Gastroesophageal sphincter (tissue), 3 donors: ENCODE measurements around the gene ADCY9.

Source experiments
- CTCF ChIP-seq, 4 experiments: fragments of 200-600 bp in 2 of 4; fragments of 450-650 bp in 2 of 4; sonication (generic) in 1 of 4; IDR thresholded peaks; one replicate each; pipeline ENCODE4 v1.5.1; 2017 to 2019; ENCODE audit warnings: antibody characterized with exemption in 4 of 4, mild to moderate bottlenecking in 2 of 4, moderate library complexity in 2 of 4
- POLR2A ChIP-seq, 2 donors: fragments of 450-650 bp; IDR thresholded peaks; one replicate each; pipeline ENCODE4 v1.6.1; 2017; ENCODE audit warnings: antibody characterized with exemption in 2 of 2, mild to moderate bottlenecking in 2 of 2, moderate library complexity in 1 of 2
- POLR2AphosphoS5 ChIP-seq: sonication (generic); formaldehyde crosslinking; IDR thresholded peaks from one replicate; pipeline ENCODE4 v1.6.1; 2017; ENCODE audit warnings: antibody characterized with exemption

GRCh38 chr16:3948378-3948995, 167.8 kb downstream of the ADCY9 start:
- TF ChIP-seq CTCF (IDR thresholded peaks at IDR 0.05) (no peak), POLR2A (IDR thresholded peaks at IDR 0.05) (no peak), POLR2AphosphoS5 (no peak)
